Fibroblast of skin of scalp (primary cell): ENCODE measurements around the gene FYN.

Source experiments
- DNase-seq: peaks from one replicate; pipeline ENCODE4 v3.0.0-alpha.2; 2013

FYN gene

GRCh38 chr6:111880181-111880888 is 7.1 kb upstream of the FYN start:
- peak; percentile 91 for DNase-seq

GRCh38 chr6:111875741-111876140 is 2.5 kb upstream of the FYN start:
- DNase-seq: no peak

GRCh38 chr6:111874025-111874415 is 768 bp upstream of the FYN start:
- no peak for DNase-seq

GRCh38 chr6:111872401-111873177 is 663 bp downstream of the FYN start:
- DNase-seq: peak; percentile 75

GRCh38 chr6:111871725-111872400 is 1.4 kb downstream of the FYN start:
- no peak for DNase-seq

GRCh38 chr6:111871207-111871606 is 2.0 kb downstream of the FYN start:
- DNase-seq: no peak

GRCh38 chr6:111870742-111871064 is 2.5 kb downstream of the FYN start:
- DNase-seq: no peak

GRCh38 chr6:111870051-111870741 is 3.1 kb downstream of the FYN start:
- DNase-seq: no peak

- no peak for DNase-seq
These were observed 6.4 kb downstream of the FYN start for GRCh38 chr6:111866857-111867256.

GRCh38 chr6:111865909-111866546 is 7.2 kb downstream of the FYN start:
- no peak for DNase-seq

- DNase-seq: no peak
These were observed 8.1 kb downstream of the FYN start for GRCh38 chr6:111865049-111865585.

GRCh38 chr6:111864138-111865048 is 8.9 kb downstream of the FYN start:
- no peak for DNase-seq

- DNase-seq: no peak
These were observed 10.5 kb downstream of the FYN start for GRCh38 chr6:111862741-111863140.

- no peak for DNase-seq
These were observed 10.9 kb downstream of the FYN start for GRCh38 chr6:111862314-111862713.

- no peak for DNase-seq
These were observed 11.8 kb downstream of the FYN start for GRCh38 chr6:111861431-111861885.

- DNase-seq: no peak
These were observed 14.9 kb downstream of the FYN start for GRCh38 chr6:111858347-111858746.

- no peak for DNase-seq
These were observed 15.4 kb downstream of the FYN start for GRCh38 chr6:111857674-111858337.

- no peak for DNase-seq
These were observed 17.5 kb downstream of the FYN start for GRCh38 chr6:111855753-111856152.

GRCh38 chr6:111854683-111855082 is 18.6 kb downstream of the FYN start:
- DNase-seq: no peak

- peak; percentile 36 for DNase-seq
These were observed 20.5 kb downstream of the FYN start for GRCh38 chr6:111852725-111853124.
